GF-D8 (cell line): ENCODE data around the gene SEMA7A.

Source experiments
- DNase-seq: peaks from one replicate; lab custom pipeline; 2025; lab: John Stamatoyannopoulos, UW

The SEMA7A gene

GRCh38 chr15:74415966-74416916 lies 17.5 kb downstream of the SEMA7A start:
- no peak for DNase-seq

GRCh38 chr15:74414603-74415338 lies 19.0 kb downstream of the SEMA7A start:
- peak; percentile 48 for DNase-seq

- no peak for DNase-seq
Measured at GRCh38 chr15:74414081-74414580, 19.6 kb downstream of the SEMA7A start.

GRCh38 chr15:74413350-74414080 lies 20.2 kb downstream of the SEMA7A start:
- DNase-seq, result no peak

- DNase-seq, result no peak
Measured at GRCh38 chr15:74412159-74412558, 21.6 kb downstream of the SEMA7A start.

DNA sequence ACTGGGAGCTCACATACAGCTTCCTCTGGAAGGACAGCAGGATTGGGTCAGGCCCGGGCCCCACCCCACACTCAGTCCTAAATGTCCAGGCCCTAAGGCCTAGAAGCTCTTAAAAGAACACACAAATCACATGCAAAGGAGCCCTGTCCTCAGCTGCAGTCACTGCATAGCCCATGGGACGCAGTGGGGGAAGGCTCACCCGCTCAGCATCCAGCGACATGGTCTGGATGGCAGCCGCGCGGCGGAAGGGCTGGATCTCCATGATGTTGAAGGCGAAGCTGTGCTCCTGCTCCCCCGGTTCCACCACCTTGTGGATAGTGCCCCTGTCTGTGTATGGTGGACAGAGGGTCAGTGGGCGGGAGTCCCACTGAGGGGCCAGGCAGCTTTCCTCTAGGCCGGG lies 22.1 kb downstream of the SEMA7A start:
- DNase-seq, result no peak

GRCh38 chr15:74410502-74410901 lies 23.3 kb downstream of the SEMA7A start:
- no peak for DNase-seq

- no peak for DNase-seq
Measured at GRCh38 chr15:74409225-74409624, 24.5 kb downstream of the SEMA7A start.

GRCh38 chr15:74408815-74409214 lies 24.9 kb downstream of the SEMA7A start:
- no peak for DNase-seq

DNA sequence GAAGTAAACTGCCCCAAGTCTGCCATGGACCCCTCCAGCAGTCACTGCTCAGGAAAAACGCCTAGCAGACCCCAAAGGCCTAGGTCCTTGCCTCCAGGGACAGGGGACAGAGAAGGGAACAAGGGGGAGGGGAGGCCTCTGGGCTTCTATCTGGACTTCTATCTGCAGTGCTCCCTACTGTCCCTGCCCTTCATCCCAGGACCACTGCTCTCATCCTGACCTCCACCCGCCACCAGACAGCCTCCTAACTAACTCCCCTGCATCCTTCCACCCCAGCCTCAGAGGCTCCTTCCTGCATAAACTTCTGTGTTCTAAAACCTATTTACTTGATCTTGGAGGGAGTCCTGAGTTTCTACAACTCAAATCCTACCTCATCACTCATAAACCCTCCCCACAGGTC lies 25.4 kb downstream of the SEMA7A start:
- DNase-seq, result no peak

GRCh38 chr15:74406992-74407705 lies 26.6 kb downstream of the SEMA7A start:
- DNase-seq, result no peak

DNA sequence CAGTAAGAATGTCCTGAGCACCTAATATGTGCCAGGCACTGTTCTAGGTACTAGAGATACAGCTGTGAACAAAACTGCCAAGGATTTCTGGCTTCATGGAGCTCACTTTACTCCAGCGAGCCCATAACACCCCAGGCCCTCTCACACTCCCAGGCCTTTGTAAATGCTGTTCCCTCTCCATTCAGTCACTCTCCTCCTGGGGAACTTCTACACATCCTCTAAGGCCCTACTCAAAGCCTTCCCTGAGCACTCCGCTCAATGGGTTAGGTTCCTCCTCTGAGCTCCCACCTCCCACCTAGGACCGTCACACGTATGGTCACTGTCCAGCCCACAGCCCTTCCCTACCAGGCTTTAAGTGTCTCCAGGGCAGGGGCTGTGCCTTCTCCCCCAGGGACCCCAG lies 27.2 kb downstream of the SEMA7A start:
- no peak for DNase-seq

- DNase-seq, result no peak
Measured at GRCh38 chr15:74405823-74406222, 27.9 kb downstream of the SEMA7A start.

GRCh38 chr15:74403991-74404563 lies 29.7 kb downstream of the SEMA7A start:
- DNase-seq, result peak; percentile 76

DNA sequence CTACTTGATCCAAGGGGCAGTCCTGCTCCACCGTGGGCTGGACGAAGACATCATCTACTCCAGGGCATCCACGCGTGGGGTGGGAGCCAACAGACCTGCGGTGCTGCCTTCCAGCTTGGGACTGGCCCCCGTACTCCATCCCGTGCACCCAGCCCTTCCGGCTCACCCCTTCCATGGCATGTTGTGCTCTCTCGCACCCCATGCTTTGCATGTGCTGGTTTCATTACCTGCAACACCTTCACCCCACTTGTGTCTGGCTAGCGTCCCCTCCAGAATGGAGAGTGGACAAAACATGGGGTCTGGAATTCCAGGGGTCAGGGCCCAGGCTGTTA lies 30.2 kb downstream of the SEMA7A start:
- no peak for DNase-seq

- peak; percentile 84 for DNase-seq
Measured at GRCh38 chr15:74402873-74403587, 30.7 kb downstream of the SEMA7A start.

DNA sequence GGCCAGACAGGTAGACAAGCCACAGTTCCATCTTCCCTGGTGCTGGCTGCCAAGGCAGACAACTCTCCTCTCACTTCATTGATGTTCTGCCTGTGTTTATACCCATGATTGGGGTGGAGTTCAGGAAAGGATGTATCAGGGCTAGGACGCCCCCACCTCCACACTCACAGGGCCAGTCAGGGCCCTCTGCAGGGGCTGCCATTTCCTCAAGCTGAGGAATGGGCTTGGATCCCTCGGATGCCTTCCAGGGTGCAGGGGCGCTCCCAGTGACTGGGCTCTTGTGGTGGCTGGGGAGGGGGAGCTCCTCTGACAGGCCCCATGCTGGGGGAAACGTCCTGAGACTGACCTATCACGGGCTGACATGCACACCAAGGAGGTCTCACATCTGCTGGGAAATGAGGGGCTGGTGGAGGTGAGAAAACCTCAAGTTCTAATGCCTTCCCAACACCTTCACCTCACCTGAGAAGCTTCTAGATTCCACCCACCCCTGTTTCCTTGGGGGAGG lies 31.4 kb downstream of the SEMA7A start:
- no peak for DNase-seq

- no peak for DNase-seq
Measured at GRCh38 chr15:74400915-74401757, 32.6 kb downstream of the SEMA7A start.

- peak; percentile 23 for DNase-seq
Measured at GRCh38 chr15:74400313-74400860, 33.4 kb downstream of the SEMA7A start.
